Neural cell (in vitro differentiated cells): ENCODE measurements around the gene AFAP1.

Source experiments
- POLR2AphosphoS5 ChIP-seq: IDR thresholded peaks from 2 replicates; pipeline ENCODE4 v1.6.1; 2012
- TF ChIP-seq, protein P1 (sequence below): fragments of 450-650 bp; IDR thresholded peaks from 2 replicates; pipeline ENCODE4 v1.5.1; 2014; ENCODE audit warnings: antibody characterized with exemption, mild to moderate bottlenecking, moderate library complexity; ENCODE audit not compliant: poor library complexity, severe bottlenecking

- TF ChIP-seq, protein P1, sequence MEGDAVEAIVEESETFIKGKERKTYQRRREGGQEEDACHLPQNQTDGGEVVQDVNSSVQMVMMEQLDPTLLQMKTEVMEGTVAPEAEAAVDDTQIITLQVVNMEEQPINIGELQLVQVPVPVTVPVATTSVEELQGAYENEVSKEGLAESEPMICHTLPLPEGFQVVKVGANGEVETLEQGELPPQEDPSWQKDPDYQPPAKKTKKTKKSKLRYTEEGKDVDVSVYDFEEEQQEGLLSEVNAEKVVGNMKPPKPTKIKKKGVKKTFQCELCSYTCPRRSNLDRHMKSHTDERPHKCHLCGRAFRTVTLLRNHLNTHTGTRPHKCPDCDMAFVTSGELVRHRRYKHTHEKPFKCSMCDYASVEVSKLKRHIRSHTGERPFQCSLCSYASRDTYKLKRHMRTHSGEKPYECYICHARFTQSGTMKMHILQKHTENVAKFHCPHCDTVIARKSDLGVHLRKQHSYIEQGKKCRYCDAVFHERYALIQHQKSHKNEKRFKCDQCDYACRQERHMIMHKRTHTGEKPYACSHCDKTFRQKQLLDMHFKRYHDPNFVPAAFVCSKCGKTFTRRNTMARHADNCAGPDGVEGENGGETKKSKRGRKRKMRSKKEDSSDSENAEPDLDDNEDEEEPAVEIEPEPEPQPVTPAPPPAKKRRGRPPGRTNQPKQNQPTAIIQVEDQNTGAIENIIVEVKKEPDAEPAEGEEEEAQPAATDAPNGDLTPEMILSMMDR, result no peak
- no peak for TF ChIP-seq POLR2AphosphoS5
Observed at GRCh38 chr4:7727749-7728148, 211.9 kb downstream of the AFAP1 start.
